Transverse colon (tissue), 3 donors: ENCODE data around the gene SLC25A24.

Experiments
- CTCF ChIP-seq, 5 experiments: fragments of 200-600 bp in 3 of 5; fragments of 450-650 bp in 2 of 5; sonication (generic) in 3 of 5; IDR thresholded peaks; 1 replicate in 2 of 5; 2 replicates in 3 of 5; pipeline ENCODE4 v1.5.1; 2016 to 2017; ENCODE audit warnings: antibody characterized with exemption in 5 of 5, inconsistent platforms in 3 of 5, mild to moderate bottlenecking in 2 of 5, moderate library complexity in 1 of 5
- POLR2A ChIP-seq: fragments of 450-650 bp; IDR thresholded peaks from one replicate; pipeline ENCODE4 v1.6.1; 2016; ENCODE audit warnings: antibody characterized with exemption, mild to moderate bottlenecking, moderate library complexity

DNA sequence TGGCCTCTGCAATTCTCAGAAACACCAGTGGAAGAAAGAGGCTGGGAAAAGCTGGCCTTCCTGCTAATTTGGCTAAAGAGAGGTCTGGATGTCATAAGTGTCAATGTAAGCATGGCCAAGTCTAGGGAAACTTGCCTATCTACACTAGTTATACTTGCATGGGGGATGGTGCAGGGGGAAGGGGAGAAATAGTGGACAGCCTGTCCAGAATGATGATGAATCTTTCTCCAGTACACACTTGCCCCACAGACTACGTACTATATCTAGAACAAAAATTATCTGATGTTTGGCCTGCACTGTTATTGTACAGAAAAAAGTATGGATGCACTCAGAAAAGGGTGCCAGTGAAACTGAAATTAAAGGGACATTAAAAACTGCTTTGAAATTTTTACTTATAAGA is 114.5 kb downstream of the SLC25A24 start:
- no peak for TF ChIP-seq POLR2A
- no peak for TF ChIP-seq CTCF (IDR thresholded peaks at IDR 0.05)
